IPS-18c (cell line): Measurements from ENCODE around the gene DDX52.
"Not testable (repeated sequence)": the region's sequence is repeated elsewhere in the genome, so short reads cannot be mapped to it uniquely, and the experiment has no call there.

Experiments used
- H3K4me3 ChIP-seq: 2 replicates; pipeline ENCODE4 v1.7.0; 2013; ENCODE audit warnings: low read depth, mild to moderate bottlenecking, low read length, moderate library complexity; ENCODE audit not compliant: insufficient read depth
- H3K9me3 ChIP-seq: one replicate; pipeline ENCODE4 v1.6.1; 2013; ENCODE audit warnings: mild to moderate bottlenecking, low read length, moderate library complexity; ENCODE audit not compliant: control insufficient read depth, insufficient read depth

The DDX52 gene

GRCh38 chr17:37661400-37662014 is 18.3 kb upstream of the DDX52 start:
- no peak overlapping the region for H3K4me3 ChIP-seq
- no peaks in the 10 kb centered on the region for H3K9me3 ChIP-seq

DNA sequence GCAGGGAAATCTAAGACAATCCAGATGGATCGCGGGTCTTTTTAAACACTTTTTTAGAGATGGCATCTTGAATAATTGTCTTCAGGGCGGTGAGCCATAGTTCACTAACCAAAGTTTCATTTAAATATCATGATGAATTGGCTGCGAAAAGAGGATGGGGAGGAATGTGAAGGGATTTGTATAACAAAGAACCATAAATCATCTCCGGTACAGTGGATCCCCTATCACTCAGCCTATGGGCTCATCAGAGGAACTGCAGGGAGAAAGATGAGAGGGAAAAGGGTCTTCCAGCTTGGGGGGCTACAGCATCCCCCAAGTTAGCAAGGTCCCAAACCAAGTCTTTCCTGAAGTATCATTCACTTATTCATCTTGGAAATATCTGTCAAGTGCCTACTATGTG is 16.7 kb upstream of the DDX52 start:
- H3K9me3 ChIP-seq = no peaks in the 10 kb centered on the region

DNA sequence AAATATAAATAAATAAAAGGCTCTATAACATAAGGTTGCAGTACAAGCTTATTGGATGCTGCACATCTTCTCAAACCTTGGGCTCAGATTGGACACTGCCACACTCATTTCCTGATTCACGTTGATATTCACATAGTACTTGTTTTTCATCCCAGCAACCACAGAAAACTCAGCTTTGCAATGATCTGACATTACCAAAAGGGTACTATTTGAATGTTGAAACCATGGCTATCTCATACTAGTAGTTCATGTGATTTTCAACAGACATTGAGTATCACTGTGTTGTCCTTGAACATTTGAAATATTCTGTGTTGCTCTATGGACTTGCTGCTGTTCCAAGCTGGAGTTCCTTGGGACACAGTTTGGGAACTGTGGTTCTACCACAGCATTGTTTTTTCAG is 14.0 kb upstream of the DDX52 start:
- H3K4me3 ChIP-seq = no peak overlapping the region
- H3K9me3 ChIP-seq = no peaks in the 10 kb centered on the region

More for the DNA sequence above, 16.7 kb upstream of the DDX52 start:
- H3K4me3 ChIP-seq = no peak overlapping the region

GRCh38 chr17:37651849-37652248 is 8.6 kb upstream of the DDX52 start:
- H3K9me3 ChIP-seq = no peaks in the 10 kb centered on the region

DNA sequence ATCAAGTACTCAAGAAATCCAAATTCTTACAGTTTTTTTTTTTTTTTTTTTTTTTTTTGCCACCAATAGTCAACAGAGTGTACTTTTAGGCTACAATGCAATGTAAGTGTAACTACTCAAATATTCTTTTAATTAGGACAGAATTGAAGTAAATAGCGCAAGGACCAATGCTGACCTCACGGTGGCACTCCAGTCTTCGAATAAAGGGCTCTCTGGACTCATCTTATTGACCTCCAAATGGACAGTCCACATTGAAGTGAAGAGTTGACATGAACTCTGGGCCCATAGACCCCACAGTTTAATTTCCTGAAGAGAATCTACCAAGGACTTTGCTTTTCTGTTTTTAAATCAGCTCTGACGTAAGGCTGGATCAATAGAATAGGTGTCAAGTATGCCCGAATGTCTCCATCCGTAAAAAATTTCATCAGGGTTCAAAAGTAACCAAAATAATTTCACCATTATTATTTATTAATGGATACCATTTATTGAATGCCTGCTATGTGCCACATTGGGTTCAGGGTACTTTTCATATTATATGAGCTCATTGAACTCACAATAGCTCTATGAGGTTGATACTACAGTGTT is 7.3 kb upstream of the DDX52 start:
- Histone ChIP-seq H3K9me3 (no peaks in the 10 kb centered on the region), H3K4me3 (no peak overlapping the region)

More at GRCh38 chr17:37651849-37652248, 8.6 kb upstream of the DDX52 start:
- no peak overlapping the region for H3K4me3 ChIP-seq

- H3K9me3 ChIP-seq = no peaks in the 10 kb centered on the region
- H3K4me3 ChIP-seq = no peak overlapping the region
Measured at GRCh38 chr17:37648555-37648954, 5.3 kb upstream of the DDX52 start.

DNA sequence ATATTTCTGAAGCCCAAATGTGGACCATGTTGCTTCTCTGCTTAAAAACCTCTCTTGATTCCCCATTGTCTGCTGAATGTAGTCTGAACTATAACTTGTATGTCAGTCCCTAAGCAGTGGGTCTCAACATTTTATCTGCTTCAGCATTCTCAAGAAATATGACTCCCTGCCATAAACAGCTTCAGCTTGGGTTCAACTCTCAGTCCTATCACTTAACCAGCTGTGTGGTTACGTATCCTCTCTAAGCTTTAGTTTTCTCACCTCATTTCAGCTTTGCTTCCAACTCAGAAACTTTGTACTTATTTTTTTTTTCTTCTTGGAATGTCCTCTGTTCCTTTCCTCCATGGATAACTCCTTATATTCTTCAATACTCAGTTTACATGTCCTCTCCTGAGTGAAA is 4.6 kb upstream of the DDX52 start:
- H3K9me3 ChIP-seq = no peaks in the 10 kb centered on the region

DNA sequence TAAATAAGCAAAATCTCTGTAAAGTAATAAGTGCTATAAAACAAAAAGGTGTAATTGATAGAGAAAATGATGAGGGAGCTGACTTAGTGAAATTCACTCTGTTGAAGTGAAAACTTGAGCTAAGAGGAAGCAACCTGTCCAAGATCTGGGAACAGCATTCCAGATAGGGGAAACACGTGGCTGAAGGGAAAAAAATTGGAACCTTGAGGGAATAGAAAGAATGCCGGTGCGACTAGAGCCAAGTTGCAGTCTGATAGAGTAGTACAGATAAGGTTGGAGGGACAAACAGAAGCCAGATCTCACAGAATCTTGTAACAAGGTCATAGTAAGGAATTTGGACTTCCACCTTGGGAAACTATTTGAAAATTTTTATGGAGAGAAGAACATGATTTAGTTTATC is 623 bp upstream of the DDX52 start:
- H3K4me3 ChIP-seq = peak overlapping the region; percentile 88; the same call in 1 of the 2 replicates

More for the DNA sequence above, 4.6 kb upstream of the DDX52 start:
- no peak overlapping the region for H3K4me3 ChIP-seq

DNA sequence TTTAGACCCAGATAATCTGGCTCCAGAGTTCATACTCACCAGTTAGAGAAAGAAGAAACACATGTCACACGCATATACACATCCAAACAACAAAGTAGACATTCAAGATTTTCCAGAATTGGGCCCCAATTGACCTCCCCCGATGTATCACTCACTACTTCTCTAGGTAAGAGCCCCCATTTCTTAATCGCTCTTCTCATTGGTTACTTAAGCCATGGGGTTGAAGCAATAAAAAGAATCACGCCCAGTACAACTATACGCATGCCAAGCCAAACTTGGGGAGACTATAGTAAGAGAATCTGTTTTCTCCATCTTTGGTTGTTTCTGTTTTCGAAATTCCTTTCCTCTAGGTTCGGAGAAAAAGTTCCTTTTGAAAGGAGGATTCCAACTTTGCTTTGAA is 565 bp downstream of the DDX52 start:
- no peaks in the 10 kb centered on the region for H3K9me3 ChIP-seq
- peak overlapping the region; percentile 88 for H3K4me3 ChIP-seq

More for the DNA sequence above, 623 bp upstream of the DDX52 start:
- no peaks in the 10 kb centered on the region for H3K9me3 ChIP-seq

GRCh38 chr17:37640015-37640414 is 3.2 kb downstream of the DDX52 start:
- Histone ChIP-seq H3K9me3 (no peaks in the 10 kb centered on the region), H3K4me3 (no peak overlapping the region)

- Histone ChIP-seq H3K4me3 (no peak overlapping the region), H3K9me3 (peaks cover 2% of the 10 kb centered on the region)
Measured at GRCh38 chr17:37637956-37638355, 5.3 kb downstream of the DDX52 start.

- H3K4me3 ChIP-seq, H3K9me3 ChIP-seq: not testable (repeated sequence)
Measured at GRCh38 chr17:37616430-37616829, 26.8 kb downstream of the DDX52 start.

- H3K9me3 ChIP-seq = no peaks in the 10 kb centered on the region
- no peak overlapping the region for H3K4me3 ChIP-seq
Measured at GRCh38 chr17:37614823-37615222, 28.4 kb downstream of the DDX52 start.

GRCh38 chr17:37614391-37614790 is 28.9 kb downstream of the DDX52 start:
- Histone ChIP-seq H3K4me3 (no peak overlapping the region), H3K9me3 (no peaks in the 10 kb centered on the region)

DNA sequence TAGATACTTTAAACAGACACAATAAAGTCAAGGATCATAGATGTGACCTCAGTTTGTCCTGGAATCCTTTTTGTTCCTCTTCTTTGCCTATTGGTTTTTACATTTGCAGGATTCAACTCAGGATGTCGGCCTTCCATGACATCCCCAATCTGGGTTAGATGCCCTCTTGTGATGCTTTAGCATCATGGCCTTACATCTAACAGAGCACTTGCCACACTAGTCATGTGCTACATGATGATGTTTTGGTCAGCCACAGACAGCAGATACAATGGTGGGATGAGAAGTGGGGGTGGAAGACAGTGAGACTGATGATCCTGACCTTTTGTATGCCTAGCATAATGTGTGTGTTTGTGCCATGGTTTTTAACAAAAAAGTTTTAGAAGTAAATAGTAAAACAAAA is 32.3 kb downstream of the DDX52 start:
- no peaks in the 10 kb centered on the region for H3K9me3 ChIP-seq
- no peak overlapping the region for H3K4me3 ChIP-seq

GRCh38 chr17:37610041-37610420 is 33.2 kb downstream of the DDX52 start:
- H3K4me3 ChIP-seq = peak overlapping the region; percentile 32; the same call in 1 of the 2 replicates

DNA sequence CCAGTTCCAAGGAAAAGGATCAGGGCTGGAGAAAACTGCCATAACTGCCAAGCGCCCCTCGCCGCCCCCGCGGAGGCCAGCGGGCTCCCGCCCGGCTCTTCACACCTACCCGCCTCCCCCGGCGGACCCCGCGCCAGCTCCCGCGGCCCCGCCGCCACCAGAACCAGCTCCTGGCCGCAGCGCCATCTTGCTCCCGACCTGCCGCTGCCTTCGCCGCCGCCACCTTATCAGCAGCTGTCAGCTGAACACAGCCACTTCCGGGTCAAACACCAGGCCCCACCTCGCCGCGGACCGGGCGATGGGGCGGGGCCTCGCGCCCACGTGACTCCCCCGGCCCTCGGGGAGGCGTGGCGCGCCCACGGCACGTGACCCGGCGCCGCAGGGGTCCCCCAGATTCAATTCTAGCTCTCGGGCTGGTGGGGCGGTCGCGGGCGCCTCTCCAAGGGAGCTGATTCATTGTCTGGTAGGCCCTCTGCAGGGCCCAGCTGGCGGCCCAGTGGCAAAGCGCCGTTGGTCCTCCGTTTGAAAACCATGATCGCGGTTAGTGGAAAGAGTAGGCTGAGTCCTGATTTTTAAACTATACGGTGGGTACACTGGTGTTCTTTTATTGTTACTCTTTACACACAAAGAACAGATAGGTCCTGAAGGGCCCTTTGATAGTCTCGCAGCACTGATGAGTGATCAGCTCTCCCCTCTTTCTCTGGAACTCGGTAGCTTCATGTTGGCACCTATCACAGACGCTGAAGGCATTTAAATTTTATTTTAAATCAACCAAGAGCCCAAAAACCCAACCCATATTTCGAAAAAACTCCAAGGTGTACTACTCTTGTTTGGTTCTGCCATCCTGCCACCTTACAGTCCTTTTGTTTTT is 33.8 kb downstream of the DDX52 start, which contains the start of gene SYNRG:
SYNRG (minus strand) TSS at position 249 of the 871 bp plus-strand sequence; CDS start at position 186, 63 bp downstream.
- H3K9me3 ChIP-seq = no peaks in the 10 kb centered on the region
- peak within 1 kb of the TSS; percentile 97 for H3K4me3 ChIP-seq

More at GRCh38 chr17:37610041-37610420, 33.2 kb downstream of the DDX52 start:
- H3K9me3 ChIP-seq = not testable (repeated sequence)
